HG03571 (cell line): Measurements from ENCODE around the gene BCL2.
"Not testable (repeated sequence)": the region's sequence is repeated elsewhere in the genome, so short reads cannot be mapped to it uniquely, and the experiment has no call there.

Source experiments
- ATAC-seq: cut with Tn5 transposase; IDR thresholded peaks from one replicate; pipeline ENCODE4 v1.9.1; 2021; ENCODE audit not compliant: unreplicated experiment

Gene BCL2

DNA sequence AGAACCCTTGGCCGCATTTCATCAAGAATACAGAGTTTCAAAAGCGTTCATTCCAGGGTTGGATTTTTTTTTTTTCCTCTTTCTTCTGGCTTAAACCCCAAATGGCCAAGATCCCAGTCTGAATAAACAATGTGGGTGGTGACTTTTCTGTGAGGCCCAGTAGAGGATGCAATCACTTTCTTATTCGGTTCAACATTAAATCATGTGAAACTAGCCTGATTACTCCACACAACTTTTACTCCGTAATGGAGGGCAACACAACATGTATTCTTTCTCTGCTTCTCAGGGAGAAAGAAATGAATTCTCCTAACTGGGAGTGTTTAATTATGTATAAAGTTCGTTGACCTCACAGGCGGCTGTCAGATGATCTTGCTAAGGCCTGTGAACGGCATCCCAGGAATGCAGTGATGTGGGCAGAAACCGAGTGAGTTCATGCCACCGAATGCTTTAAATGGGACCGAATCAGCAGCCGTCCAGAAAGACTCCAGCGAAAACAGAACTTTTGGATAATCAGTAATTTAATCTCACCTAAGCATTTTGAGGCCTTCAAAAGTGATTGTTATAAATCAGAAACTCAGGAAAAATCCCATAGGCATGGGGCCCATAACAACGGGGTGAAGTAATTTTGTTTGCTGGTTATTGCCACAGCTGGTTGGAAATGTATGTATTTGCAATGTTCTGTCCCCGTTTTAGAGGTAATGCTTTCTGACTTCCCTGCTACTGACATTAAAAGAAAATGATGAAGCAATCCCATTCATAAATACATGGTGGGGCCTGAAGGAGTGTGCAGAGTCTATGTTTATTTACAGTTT lies 81.5 kb downstream of the BCL2 start:
- no peak for ATAC-seq

- ATAC-seq = no peak
Observed at GRCh38 chr18:63236921-63237846, 82.4 kb downstream of the BCL2 start.

DNA sequence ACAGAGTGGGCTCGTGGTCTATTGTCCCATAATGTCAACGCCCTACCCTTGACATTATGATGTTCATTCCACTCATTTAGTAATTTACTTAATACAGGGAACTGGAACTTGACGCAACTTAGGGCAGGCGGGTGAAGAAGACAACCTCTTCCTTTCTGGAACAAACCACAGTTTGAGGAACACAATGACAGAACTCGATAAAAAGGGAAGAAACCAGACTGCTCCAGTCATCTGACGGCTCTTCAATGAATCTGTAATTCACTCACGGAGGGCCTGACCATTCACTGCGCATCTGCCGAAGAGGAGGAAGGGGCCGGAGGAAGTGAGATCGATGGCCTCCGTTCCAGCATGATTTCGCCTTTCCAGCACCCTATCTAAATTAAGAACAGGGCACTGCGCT lies 83.2 kb downstream of the BCL2 start:
- ATAC-seq = no peak

DNA sequence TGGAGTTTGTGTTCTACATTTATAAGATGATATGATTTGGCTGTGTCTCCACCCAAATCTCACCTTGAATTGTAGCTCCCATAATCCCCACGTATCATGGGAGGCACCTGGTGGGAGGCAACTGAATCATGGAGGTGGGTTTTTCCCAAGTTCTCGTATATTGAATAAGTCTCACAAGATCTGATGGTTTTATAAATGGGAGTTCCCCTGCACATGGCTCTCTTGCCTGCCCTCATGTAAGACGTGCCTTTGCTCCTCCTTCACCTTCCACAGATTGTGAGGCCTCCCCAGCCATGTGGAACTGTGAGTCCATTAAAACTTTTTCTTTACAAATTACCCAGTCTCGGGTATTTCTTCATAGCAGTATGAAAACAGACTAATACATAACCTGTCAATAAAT lies 83.6 kb downstream of the BCL2 start:
- not testable (repeated sequence) for ATAC-seq

GRCh38 chr18:63234841-63235240 lies 84.7 kb downstream of the BCL2 start:
- no peak for ATAC-seq

- no peak for ATAC-seq
Observed at GRCh38 chr18:63234432-63234831, 85.1 kb downstream of the BCL2 start.

GRCh38 chr18:63233334-63233733 lies 86.2 kb downstream of the BCL2 start:
- ATAC-seq = no peak

- no peak for ATAC-seq
Observed at GRCh38 chr18:63232826-63233225, 86.7 kb downstream of the BCL2 start.

DNA sequence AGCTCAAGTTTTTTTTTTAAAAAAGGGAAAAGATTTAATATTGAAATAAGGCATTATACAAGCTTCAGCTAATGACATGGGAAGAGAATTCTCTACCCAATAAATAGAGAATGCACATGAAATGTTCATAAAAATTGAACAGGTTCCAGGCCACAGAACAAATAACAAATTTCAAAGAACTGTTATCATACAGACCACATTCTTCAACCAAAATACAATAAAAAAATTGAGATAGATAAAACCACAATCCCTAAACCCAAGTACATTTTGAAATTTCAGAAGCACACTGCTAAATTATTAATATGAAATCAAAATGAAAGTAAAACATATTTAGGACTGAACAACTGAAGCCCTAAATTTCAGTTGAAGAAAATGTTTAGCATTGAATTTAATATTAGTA lies 89.6 kb downstream of the BCL2 start:
- ATAC-seq = no peak

- ATAC-seq = no peak
Observed at GRCh38 chr18:63225434-63225833, 94.1 kb downstream of the BCL2 start.

- no peak for ATAC-seq
Observed at GRCh38 chr18:63224630-63225029, 94.9 kb downstream of the BCL2 start.

DNA sequence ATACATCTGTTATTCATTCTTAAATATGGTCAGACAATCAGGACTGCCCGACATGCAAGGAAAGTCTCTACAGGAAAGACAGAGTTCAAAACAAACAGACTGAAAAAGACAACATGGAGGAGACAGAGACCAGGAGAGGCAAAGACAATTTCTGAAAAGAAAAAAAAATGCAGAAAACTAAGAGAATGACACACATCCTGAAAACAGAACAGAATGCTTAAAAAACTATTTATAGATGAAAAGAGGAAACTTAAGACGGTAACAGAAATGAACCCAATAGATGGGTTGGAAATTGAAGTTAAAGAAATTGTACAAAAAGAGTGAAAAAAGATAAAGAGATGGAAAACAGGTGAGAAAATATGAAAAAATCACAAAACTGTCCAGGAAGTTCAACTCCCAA lies 95.7 kb downstream of the BCL2 start:
- no peak for ATAC-seq

- ATAC-seq = no peak
Observed at GRCh38 chr18:63220903-63221302, 98.7 kb downstream of the BCL2 start.

DNA sequence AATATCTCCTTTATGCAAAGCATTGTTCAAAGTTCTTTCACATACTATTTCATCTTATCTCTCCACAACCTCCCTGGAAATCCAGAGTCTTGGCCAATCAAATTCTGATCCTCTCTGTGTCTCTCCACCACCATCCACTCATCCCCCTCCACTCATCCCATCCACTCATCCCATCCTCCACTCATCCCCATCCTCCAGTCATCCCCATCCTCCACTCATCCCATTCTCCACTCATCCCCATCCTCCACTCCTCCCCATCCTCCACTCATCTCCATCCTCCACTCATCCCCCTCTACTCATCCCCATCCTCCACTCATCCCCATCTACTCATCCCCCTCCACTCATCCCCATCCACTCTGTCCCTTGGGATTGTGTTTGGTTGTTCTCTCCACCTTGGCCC lies 101.1 kb downstream of the BCL2 start:
- no peak for ATAC-seq

DNA sequence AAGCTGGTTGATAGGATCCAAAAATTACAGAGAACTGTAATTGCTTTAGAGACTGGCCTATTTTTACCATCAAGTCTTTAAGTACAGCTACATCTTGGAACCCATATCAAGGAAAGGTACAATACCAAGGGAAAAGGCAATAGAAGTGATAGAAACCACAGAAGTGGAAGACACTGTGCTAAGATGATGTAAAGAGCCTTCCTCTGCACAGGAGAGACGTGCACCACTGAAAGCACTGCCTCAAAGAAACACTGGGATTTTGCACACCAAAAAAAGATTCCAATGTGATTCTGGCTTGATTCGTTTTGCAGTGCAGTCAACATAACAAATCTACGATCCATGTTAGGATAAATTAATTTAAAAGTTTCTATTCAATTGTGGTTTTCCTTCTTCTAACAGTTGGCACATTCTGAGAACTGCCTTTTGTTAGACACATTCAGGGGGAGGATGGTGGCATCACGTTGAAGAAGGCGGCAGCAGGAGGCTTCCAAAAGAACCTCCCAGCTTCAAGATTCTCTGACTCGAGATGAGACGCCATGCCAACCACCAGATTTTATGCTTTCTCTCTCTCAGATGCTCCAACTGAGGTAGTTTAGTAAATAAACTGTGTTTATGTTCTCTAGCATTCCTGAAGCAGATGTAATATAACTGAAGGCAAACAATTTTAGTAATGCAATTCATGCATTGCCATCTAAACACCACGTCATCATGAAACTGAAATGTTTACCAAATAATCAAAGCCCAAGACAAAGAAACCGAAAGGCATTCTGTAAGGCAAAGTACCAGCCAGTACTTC lies 102.9 kb downstream of the BCL2 start:
- ATAC-seq = peak; percentile 51

- ATAC-seq = no peak
Observed at GRCh38 chr18:63213936-63214671, 105.5 kb downstream of the BCL2 start.

- no peak for ATAC-seq
Observed at GRCh38 chr18:63213331-63213900, 106.2 kb downstream of the BCL2 start.

- ATAC-seq = no peak
Observed at GRCh38 chr18:63210521-63210920, 109.0 kb downstream of the BCL2 start.

GRCh38 chr18:63208676-63209075 lies 110.9 kb downstream of the BCL2 start:
- no peak for ATAC-seq

GRCh38 chr18:63207835-63208234 lies 111.7 kb downstream of the BCL2 start:
- no peak for ATAC-seq
